K562 (cell line): Measurements from ENCODE around the gene ENTREP3. TPM values are rescaled to one million over a fixed set of nuclear protein-coding genes. Genes with fewer than 3 reads are reported as not detected.

Source experiments
- BRF2 ChIP-seq: IDR thresholded peaks from 3 replicates; pipeline ENCODE4 v1.6.1; 2011; ENCODE audit warnings: borderline replicate concordance, mild to moderate bottlenecking; ENCODE audit not compliant: insufficient read length, insufficient read depth
- CREB1 ChIP-seq, 2 experiments: sonication (generic) in 1 of 2; formaldehyde crosslinking in 1 of 2; IDR thresholded peaks; 2 replicates each; pipeline versions ENCODE4 v1.6.1 to v1.8.0; 2012 to 2022; ENCODE audit warnings: inconsistent platforms in 1 of 2, mild to moderate bottlenecking in 1 of 2, missing genetic modification reagents in 1 of 2, moderate library complexity in 1 of 2
- E2F4 ChIP-seq: sonication (generic); formaldehyde crosslinking; IDR thresholded peaks from 2 replicates; pipeline ENCODE4 v1.8.0; 2022; ENCODE audit warnings: mild to moderate bottlenecking, low read depth, missing genetic modification reagents
- HINFP ChIP-seq: fragments of 450-650 bp; conservative IDR thresholded peaks from 2 replicates; pipeline ENCODE4 v1.6.1; 2016; ENCODE audit warnings: missing genetic modification characterization, low read depth, mild to moderate bottlenecking, control low read depth, missing compliant biosample characterization
- MTF1 ChIP-seq: fragments of 250-450 bp; sonication (Bioruptor Pico); IDR thresholded peaks from 2 replicates; pipeline ENCODE4 v1.9.0; 2021; ENCODE audit warnings: moderate library complexity, mild to moderate bottlenecking, inconsistent platforms, borderline replicate concordance
- PHF21A ChIP-seq: fragments of 450-650 bp; IDR thresholded peaks from 2 replicates; pipeline ENCODE4 v1.6.1; 2017; ENCODE audit warnings: low read depth, borderline replicate concordance
- SRSF7 ChIP-seq: fragments of 200-400 bp; formaldehyde crosslinking; optimal IDR thresholded peaks from 2 replicates; pipeline ENCODE3; 2017; ENCODE audit warnings: mild to moderate bottlenecking, low read depth, low read length
- TAL1 ChIP-seq: fragments of 450-650 bp; IDR thresholded peaks from 2 replicates; pipeline ENCODE4 v1.6.1; 2016; ENCODE audit warnings: mild to moderate bottlenecking
- THRB ChIP-seq: fragments of 450-650 bp; formaldehyde crosslinking; conservative IDR thresholded peaks from 2 replicates; pipeline ENCODE4 v1.4.0; 2022; ENCODE audit warnings: mild to moderate bottlenecking, missing genetic modification characterization
- ZBTB8A ChIP-seq: fragments of 450-650 bp; IDR thresholded peaks from 2 replicates; pipeline ENCODE4 v1.6.1; 2018; ENCODE audit warnings: mild to moderate bottlenecking, moderate library complexity; ENCODE audit not compliant: partially characterized antibody
- ZNF253 ChIP-seq: fragments of 250-450 bp; sonication (Bioruptor Pico); conservative IDR thresholded peaks from 2 replicates; pipeline ENCODE4 v1.6.1; 2021; ENCODE audit warnings: mild to moderate bottlenecking
- ZNF444 ChIP-seq: fragments of 250-450 bp; sonication (Bioruptor Pico); IDR thresholded peaks from 2 replicates; pipeline ENCODE4 v1.4.0; 2020; ENCODE audit warnings: mild to moderate bottlenecking, moderate library complexity
- ZNF609 ChIP-seq: sonication (generic); formaldehyde crosslinking; IDR thresholded peaks from 2 replicates; pipeline ENCODE4 v1.8.1; 2023; ENCODE audit warnings: missing genetic modification reagents, mild to moderate bottlenecking, borderline replicate concordance
- polyA plus RNA-seq, 8 experiments: library from polyadenylated mRNA; depleted of rRNA in 4 of 8; stranded (reverse) in 5 of 8; unstranded in 3 of 8; fragments of >200 nt; fragmentation: Nextera tagmentation in 2 of 8; fragmentation: Illumina TruSeq in 1 of 8; extraction: Ambion mirVana in 2 of 8; extraction: Trizol in 1 of 8; gene quantifications; 2 replicates each; pipeline versions ENCODE4 v1.2.1 to v1.2.3, GENCODE V29; 2011 to 2014; ENCODE audit warnings: inconsistent platforms in 1 of 8, missing spikeins in 1 of 8
- total RNA-seq, 7 experiments: library from RNA; depleted of rRNA in 6 of 7; stranded (reverse); fragments of >200 nt in 6 of 7; fragmentation: Illumina TruSeq in 2 of 7; extraction: Trizol in 2 of 7; gene quantifications; 2 replicates each; pipeline versions ENCODE4 v1.2.1 to v1.2.3, GENCODE V29; 2011 to 2021; ENCODE audit warnings: low replicate concordance in 1 of 7

ENTREP3 gene
- total and polyA plus RNA-seq, 9 of the 15 experiments (the other 6 are each of a cell fraction or from before 2014, with no cell fraction given) = 1.9 to 41.8 (median 5.9) TPM

GRCh38 chr1:155208541-155209311 lies 46.6 kb downstream of the ENTREP3 start, which contains the start of gene MTX1 (continued):
- TF ChIP-seq ZNF253 (CRISPR knock-in tag) (no peak), THRB (CRISPR knock-in tag) (no peak), CREB1 (IDR thresholded peaks at IDR 0.05) (peak; percentile 92), CREB1 (CRISPR knock-in tag; IDR thresholded peaks at IDR 0.05) (peak; percentile 90), ZNF609 (no peak), HINFP (tag) (no peak), E2F4 (CRISPR knock-in tag) (no peak), ZBTB8A (no peak), BRF2 (no peak), MTF1 (CRISPR knock-in tag) (no peak), TAL1 (no peak), SRSF7 (no peak), PHF21A (no peak), ZNF444 (CRISPR knock-in tag) (no peak)
